IPS-NIHi11 (cell line): ENCODE data around the gene VPS52.
"Not testable (repeated sequence)": the region's sequence is repeated elsewhere in the genome, so short reads cannot be mapped to it uniquely, and the experiment has no call there.

Experiments used
- DNase-seq: peaks from one replicate; pipeline ENCODE4 v3.0.0; 2012; ENCODE audit warnings: mixed read lengths, low spot score

The VPS52 gene

DNA sequence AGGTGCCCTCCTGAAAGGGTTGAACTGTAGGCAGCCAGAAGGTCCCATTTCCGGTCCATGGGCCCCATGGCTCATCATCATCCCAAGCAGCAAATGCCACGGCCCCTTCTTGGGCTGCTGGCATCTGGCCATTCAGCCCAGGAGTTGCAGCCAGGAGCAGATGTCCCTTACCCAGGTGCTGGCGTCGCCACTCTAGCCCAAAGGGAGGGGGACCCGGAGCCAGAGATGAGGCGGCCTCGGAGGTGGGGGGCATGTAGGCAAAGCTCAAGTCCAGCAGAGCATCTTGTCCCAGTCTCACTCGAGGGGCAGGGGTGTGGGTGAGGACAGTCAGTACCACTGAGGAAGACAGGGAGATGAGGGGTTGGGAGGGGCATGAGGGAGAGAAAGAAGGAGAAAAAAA lies 33.4 kb upstream of the VPS52 start:
- no peak for DNase-seq

DNA sequence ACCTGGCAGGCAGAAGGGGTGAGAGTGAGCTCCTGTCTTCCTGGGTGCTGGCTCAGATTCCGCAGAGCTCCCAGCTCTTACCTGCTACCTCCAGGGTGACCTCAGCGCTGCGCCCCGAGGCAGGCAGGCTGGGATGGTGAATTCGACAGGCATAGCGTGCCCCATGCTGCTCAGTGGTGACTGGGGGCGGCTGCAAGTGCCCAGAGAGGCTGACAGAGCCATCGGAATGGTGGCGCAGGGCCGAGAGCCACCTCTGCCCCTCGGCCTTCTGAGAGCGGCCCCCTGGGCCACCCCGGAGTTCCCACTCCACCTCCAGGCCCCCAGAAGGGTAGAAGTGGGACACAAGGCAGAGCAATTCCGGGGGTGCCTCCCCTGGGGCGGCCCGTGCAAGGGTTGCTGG lies 32.5 kb upstream of the VPS52 start:
- no peak for DNase-seq

DNA sequence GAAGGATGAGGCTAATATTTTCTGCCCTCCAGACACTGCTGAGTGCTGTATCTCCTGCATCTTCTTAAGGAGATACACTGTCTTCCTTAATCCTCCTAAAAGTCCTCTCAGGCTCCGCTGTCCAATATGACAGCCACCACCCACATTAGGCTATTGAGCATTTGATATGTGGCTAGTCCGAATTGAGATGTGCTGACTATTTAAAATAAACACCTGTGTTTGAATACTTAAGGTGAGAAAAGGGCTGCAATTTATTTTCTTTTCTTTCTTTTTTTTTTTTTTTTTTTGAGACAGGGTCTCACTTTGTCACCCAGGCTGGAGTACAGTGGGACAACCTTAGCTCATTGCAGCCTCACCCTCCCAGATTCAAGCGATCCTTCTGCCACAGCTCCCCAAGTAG lies 30.2 kb upstream of the VPS52 start:
- DNase-seq = no peak

DNA sequence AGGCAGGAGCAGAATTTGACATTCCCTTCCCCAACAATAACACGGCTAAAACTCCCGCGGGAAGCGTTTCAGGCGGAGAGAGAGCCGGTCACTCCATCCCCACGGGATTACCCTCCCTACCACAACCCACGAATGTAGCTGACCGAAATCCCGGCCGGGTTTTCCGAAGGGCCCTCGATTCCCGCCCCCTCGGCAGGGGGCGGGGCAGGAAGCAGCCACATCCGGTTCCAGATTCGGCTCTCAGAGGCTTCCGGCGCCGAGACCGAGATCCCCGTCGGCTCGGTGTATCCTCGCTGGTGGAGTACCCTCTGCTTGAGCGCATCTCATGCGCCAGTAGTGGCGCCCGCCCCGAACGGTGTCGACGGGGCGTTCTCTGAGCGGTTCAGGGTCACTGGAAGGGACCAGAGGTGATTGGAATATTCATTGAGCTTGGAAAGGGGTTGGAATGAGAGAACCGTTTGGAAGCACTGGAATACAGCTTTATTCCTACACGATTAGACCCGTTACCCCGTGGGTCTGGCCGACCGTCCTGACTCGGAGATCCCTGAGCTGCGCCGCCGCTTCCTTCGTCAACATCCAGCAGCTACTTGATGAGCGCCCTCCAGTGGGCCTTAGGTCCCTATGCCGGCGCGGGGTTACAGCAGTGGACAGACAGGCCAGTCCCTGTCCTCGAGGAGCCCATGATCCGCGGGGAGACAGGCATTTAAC lies 27.7 kb upstream of the VPS52 start:
- peak; percentile 83 for DNase-seq

DNA sequence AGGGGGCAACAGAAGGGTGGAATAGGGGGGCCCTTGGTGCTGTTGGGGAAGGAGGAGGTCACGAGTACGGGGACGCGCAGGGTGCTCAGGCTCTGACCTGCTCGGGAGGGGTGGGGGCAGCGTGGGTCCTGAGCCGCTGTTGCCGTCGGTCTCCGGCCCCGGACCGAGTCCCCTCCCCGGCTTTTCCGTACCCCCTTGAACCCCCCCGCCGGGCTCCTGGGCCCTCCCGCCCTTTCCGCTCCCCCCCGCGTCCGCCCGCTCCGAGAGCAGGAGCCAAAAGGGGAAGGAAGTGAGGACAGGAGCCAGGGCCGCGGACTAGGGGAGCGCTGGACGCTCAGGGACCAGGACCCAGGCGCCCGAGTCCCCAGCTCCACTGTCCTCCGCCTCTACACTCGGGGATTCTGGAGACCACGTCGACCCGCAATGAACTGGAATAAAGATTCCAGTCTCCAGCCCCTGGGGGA lies 27.1 kb upstream of the VPS52 start, which contains the start of gene RGL2:
Gene RGL2 (minus strand): TSS at position 170 of the 464 bp plus-strand sequence. CDS start 332 bp downstream, outside the sequence.
- DNase-seq = peak; percentile 55

DNA sequence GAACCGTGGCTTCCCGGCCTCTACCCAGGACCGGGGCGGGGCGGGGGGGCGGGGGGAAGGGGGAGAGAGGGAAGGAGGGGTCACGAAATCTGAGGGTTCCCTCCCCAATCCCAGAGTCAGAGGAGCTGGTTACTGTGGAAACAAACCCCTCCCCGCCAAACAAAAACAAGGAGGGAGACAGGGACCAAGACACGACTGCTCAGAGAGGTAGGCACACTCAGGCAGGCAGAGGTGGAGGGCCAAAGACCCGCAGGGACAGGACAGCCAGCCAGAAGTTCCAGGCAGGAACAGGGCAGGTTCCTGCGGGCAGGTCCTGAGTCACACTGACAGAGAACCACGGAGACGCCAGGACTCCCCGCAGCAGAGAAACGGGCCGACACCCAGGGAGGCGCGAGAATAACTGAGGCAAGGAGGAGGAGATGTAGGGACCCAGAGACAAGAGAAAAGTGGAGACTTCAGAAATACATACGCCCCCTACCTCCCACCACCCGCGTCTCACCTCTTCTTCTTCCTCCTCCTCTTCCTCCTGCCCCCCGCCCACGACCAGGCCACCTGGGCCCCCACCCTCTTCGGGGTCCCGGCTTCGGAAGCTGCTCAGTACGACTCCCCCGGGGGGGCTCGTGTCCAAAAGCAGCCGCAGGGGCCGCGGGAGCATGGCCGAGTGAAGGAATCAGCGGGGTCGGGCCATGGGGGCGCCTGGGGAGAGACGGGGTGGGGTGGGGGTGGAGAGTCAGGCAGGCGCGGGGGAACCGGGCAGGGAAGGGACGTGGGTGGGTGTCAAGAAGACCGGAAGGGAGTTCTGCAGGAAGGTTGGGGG lies 26.5 kb upstream of the VPS52 start:
- DNase-seq = peak; percentile 77

DNA sequence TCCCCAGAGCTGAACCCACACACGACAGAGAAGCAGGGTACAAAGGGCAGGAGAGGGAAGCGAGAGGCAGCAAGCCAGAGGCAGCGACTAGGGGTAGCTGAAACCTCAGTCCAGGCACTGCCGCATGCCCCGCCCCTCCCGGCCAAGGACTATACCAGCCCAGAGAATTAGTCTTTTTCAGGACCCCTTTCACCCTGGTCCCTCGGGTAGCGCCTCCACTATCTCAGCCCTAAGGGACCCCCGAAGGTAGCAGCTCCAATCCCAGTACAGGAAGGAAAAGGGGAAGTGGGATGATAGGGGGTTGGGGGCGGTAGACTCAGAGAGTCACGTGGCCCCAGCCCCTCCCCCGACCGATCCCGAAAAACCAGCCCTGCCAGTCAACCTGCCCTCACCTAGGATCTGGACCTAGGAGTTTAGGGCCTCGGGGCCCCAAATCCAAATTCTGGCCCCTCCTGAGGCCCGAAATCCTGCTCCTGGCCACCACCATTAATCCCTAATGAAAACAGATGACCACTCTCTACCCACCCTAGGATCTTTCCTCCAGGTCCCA lies 25.8 kb upstream of the VPS52 start:
- peak; percentile 89 for DNase-seq

DNA sequence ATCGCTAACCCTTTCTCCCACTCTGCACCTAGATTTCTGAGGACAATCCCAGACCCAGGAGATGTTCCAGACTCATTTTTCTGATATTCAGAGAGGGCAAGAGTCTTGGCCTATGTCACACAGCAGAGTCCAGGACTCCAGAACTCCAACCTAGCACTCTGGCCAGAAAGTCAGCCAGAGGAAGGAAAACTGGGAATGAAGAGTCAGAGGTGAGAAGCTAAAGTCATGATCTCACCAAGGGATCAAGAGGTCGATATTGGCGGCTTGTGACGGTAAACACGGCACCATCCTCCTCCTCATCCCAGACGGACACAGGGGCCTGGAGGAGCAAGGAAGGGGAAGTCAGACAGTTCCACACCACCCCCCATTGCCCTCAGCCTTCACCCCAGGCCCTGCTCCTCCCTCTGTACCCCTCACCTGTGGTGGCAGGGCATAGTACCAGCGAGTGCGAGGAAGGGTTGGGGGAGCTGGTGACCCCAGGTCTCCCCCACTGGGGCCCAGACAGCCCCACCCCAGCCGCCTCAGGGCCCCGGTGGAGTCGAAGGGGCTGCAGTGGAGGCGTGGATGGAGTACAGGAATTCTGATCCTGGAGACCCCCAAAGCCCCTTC lies 25.2 kb upstream of the VPS52 start:
- no peak for DNase-seq

DNA sequence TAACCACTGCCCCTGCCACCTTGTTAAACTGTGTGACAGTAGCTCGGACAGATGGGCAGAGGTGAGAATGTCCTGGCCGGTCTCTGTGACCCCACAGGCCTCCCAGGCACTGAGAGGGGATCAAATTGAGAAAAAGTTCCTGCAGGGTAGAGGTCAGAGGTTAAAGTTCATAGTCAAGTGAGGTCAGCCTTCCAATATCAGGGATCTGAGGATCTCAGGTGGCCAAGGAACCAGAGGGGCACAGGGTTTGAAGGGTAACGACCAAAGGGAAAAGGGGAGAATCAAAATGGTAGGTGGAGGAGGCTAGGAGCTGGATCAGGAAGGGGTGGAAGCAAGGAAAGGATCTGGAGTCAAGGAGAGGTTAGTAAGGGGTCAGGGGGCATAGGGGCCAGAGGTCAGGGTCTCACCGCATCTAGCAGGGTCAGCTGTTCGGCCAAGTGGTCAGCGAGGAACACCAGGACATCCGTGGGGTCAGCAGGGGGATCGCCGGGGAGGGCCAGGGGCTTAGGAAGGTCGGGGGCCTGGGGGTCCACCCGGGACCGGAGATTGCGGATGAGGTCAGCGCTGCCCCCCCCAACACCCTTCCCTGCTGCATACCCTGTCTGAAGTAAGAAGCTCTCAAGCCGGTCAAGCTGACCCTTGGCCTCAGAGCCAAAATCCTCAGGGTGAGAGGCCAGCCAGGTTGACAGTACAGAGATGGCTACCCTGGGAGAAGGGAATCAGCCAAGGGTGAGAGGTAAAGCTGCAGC lies 24.1 kb upstream of the VPS52 start:
- no peak for DNase-seq

DNA sequence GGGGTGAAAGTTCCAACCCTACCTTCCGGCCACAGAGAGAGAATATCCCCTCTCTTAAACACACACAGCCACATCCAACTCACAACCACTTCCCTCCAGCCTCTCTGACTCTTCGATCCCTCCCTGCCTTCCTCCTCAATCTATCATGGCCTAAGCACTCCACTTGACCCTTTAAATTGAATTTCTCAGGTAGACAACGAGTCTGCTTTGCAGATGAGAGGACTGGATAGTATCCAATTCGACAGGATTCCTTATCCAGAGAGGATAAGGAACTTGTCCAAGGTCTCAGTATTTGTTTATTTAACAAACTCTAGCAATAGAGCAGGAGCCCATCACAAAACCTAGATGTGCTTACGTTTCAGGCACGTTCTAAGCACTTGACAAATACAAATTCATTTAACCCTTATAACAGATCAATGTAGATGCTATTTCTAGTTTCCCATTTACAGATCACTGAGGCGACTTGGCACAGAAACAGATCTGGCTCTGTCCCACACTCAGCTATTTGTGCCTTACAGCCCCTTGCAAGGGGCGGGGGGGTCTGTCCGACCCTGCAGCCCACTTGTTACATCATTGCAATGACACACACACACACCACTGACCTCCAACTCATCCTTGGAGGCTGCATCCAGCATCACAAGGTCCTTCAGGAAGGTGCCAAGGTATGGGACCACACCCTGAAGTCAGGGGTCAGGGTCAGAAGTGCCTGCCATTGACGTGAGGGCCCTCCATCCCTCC lies 22.6 kb upstream of the VPS52 start:
- no peak for DNase-seq

DNA sequence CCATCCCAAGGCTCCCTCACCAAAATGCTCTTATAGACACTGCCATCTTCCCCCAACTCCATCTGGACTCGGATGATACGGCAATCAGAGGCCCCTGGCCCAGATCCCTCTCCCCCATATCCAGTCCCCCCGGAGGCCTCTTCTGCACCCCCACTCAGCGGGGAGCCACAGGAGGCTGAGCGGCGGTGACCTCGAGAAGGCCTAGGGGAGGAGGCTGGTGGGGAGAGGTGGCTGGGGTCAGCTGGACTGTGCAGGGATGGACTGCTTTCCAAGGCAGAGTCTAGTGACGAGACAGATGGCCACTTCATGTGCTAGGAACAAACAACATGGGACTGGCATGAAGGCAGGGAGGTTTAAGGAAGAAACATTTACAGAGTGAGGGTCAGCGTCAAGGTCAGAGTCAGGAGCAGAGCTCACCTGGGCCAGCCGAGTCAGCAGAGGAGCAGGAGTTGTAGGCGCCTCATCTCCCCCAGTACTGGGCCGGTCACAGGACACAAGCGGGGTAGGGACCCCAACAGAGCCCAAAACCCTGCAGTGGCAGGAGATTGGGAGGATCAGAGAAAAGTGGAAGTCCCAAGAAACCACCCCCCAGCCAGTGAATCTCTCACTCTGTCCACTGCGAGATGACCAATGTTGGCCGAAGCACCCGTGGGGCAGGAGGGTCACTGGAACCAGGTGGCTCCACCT lies 21.5 kb upstream of the VPS52 start:
- DNase-seq = no peak

DNA sequence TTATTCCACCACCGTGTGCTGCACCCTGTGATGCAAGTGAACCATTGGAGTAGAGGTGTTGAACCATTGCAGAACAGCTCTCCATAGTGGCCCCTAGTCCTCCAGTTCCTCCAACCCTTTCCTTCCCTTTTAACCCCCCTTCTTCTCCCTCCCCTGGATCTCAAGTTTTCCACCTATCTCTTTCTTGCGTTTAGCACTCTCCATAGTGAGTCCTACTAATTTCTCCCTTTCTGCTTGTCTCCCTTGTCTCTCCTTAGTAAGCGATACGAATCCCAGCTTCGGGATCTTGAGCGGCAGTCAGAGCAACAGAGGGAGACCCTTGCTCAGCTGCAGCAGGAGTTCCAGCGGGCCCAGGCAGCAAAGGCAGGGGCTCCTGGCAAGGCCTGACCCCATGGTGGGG lies 18.8 kb upstream of the VPS52 start:
- no peak for DNase-seq

DNA sequence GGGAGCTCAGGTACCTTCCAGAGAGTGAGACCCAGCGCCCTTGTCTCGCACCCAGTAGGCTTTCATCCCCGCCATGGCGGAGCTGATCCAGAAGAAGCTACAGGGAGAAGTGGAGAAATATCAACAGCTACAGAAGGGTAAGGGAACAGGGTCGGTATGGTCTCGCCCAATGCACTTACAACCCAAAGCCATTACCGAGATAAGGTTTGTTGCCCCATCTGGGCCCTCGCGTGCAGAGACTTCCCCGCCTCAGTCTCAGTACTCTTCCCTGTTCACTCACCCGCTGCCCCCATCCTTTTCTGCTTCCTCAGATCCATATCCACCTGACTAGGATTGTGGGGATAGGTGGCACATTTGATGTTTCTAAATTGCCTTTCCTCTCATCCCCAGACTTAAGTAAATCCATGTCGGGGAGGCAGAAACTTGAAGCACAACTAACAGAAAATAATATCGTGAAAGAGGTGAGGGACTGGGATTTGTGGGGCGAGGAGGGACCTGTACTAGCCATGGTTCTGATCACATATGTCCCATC lies 18.2 kb upstream of the VPS52 start:
- no peak for DNase-seq

DNA sequence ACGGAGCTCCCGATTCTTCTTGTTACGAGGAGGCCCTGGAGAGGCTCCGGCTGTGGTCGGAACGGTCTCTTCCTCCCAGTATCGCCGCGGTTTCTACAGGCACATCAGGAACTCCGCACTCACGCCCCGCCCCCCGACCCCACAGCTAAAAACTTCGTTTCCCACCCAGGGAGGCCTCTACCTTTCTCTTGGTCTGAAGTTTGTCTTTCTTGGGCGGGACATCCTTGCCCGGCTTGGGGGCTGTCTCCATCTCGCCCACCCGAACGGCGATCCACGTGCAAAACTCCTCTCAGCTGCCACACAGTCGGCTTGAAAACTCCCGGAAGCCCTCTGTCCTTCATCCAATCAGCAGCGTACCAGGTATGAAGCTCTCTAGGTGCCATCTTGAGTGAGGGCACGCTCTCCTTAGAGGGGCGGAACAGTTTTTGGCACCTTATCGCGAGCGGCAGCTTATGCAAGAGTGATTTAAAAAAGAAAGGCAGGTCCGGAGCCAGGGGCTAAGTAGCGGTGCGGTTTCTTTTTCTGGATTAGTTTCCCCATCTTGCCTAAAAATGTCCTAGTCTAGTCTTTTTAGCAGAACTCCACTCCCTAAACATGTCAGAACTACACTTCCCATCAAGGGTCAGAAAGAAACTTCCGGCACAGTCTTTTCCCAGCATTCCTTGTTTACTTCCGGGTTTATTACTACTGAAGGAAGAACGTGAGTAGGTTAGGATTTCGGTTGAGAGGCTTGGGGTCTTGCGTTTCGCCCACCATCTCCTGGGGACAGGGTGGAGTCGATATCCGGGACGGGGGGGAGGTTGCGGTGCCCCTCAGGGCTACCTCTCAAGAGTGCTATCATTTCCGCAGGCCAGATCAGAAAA lies 17.5 kb upstream of the VPS52 start, which contains the start of the genes PFDN6 and WDR46:
Gene PFDN6 (plus strand): TSS at position 681 of the 863 bp plus-strand sequence. CDS start 256 bp downstream, outside the sequence.
Gene WDR46 (minus strand): TSS at position 319 of the 863 bp plus-strand sequence. CDS start 69 bp downstream, at position 250.
- peak; percentile 94 for DNase-seq

DNA sequence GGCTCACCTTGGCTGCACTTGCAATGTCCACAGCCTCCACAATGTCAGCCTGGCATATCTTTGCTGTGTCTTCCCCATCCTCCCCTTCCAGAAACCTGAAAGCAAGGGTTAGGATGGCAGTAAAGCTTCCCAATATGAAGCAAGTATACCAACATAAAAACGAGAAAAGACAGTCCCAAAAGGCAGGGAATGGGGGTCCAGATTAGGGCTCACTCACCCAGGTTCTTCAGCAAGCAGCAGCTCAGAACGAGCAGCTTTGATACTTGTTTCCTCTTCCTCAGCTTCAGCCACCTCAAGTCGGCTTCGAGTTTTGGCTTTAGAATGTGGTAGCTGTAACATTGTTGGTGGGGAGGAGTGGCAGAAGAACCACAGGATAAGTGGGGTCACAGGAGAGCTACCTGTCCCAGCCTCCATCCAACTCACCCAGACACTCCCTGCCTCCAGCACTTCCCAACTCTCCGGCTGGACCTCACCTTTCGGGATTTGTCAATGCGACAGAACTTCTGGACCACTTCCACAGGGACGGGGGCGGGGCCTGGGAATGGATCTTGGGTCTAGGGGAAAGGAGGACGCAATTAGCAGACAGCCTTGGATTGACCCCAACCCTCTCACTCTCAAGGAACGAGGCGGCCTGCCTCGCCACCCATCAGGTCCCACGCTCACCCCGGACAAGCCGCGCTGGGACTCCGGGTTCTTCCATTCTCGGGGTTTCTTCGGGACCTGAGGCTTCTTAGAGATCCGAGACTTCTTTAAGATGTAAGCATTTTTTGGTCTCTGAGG lies 16.7 kb upstream of the VPS52 start:
- DNase-seq = peak; percentile 11

DNA sequence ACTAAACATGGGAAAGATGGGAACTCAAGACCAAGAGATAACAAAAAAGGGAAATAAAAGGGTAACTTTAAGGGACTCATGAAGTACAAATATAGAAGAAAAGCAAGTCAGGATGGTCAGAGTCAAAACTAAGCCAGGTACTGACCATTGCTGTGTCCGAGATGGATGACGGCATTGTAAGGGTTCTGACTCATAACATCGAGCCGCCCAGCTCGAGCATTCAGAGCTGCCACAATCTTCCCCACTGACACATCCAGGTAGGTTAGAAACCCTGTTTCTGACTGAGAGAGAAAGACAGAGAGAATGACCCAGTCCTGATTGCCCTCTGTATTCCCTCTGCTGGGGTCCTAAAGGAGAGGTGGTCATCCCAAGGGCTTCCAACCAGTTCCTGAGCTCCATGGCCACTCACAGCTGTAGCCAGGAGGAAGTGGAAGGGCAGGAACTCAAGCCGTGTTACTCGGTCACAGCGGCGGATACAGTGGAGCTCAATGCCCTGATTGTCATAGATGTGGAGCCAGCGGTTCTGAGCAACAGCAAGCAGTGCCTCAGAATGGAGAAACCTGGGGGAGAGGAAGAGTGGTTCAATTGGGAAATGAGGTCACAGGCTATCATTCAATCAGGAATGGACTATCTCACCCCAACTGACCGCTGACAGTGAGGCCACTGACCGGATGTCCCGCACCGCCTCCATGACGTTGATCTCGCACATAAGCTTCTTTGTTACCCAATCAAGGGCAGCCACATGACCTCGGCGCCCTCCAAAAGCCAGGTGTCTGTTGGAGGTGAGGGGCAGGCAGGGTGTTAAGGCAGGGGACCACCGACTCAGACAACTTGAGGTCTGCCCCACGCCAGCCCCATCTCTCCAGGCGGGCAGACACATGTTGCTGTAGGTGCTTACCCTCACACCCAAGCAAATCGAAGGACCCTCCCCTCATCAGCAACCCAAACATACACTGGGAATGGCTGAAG lies 15.6 kb upstream of the VPS52 start:
- DNase-seq = no peak

DNA sequence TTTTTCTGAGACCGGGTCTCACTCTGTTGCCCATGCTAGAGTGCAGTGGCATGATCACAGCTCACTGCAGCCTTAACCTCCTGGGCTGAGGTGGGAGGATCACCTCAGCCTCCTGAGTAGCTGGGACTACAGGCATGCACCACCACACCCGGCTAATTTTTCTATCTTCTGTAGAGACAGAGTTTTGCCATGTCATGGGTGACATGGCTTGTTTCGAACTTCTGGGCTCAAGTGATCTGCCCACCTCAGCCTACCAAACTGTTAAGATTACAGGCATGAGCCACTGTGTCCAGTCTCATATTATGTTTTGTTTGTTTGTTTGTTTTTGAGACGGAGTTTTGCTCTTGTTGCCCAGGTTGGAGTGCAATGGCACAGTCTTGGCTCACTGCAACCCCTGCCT lies 13.5 kb upstream of the VPS52 start:
- not testable (repeated sequence) for DNase-seq
